HFFc6 (cell line): ENCODE results near the gene LSM14A. TPM values are rescaled to one million over a fixed set of nuclear protein-coding genes. Genes with fewer than 3 reads are reported as not detected.

Experiments used
- DNase-seq: peaks from one replicate; pipeline ENCODE4 v3.0.0-alpha.2; 2018
- H3K27ac Mint-ChIP-seq: 2 replicates; pipeline ENCODE4 v1.8.0; 2020; ENCODE audit warnings: mild to moderate bottlenecking, mixed read lengths
- H3K27me3 Mint-ChIP-seq: 2 replicates; pipeline ENCODE4 v1.8.0; 2021; ENCODE audit warnings: mild to moderate bottlenecking, moderate library complexity, mixed read lengths; ENCODE audit not compliant: insufficient read depth
- H3K36me3 Mint-ChIP-seq: 2 replicates; pipeline ENCODE4 v1.8.0; 2021; ENCODE audit warnings: low read depth, mixed read lengths
- H3K4me1 Mint-ChIP-seq: 2 replicates; pipeline ENCODE4 v1.8.0; 2020; ENCODE audit warnings: low read depth, mixed read lengths
- H3K4me3 Mint-ChIP-seq: 2 replicates; pipeline ENCODE4 v1.8.0; 2020; ENCODE audit warnings: mild to moderate bottlenecking, moderate library complexity, mixed read lengths
- H3K9me3 Mint-ChIP-seq: 2 replicates; pipeline ENCODE4 v1.8.0; 2020; ENCODE audit warnings: mild to moderate bottlenecking, mixed read lengths
- long read RNA-seq: library from polyadenylated mRNA; unstranded; transcript quantifications from one replicate; pipeline ENCODE4 v2.0.0, GENCODE V29; 2019
- total RNA-seq, 6 experiments: library from RNA; stranded (reverse); fragmentation: NEBNext Ultra II Directional; extraction: Animal tissue kit (Norgen Biotek cat#: 25700); gene quantifications; 2 replicates in 1 of 6; 3 replicates in 5 of 6; pipeline ENCODE4 v1.2.3, GENCODE V29; 2021
- TF ChIP-seq, protein P1 (sequence below): fragments of 200-600 bp; sonication (generic); IDR thresholded peaks from 2 replicates; pipeline ENCODE4 v1.5.0; 2021; ENCODE audit warnings: antibody characterized with exemption, mild to moderate bottlenecking

LSM14A gene
- 10 to 100 TPM; 66.5 to 92.9 (median 87.0) TPM for total RNA-seq
- long read RNA-seq, transcript LSM14A-203 (10 exons, 3,596 nt), result major isoform, 29 of 92 reads
- long read RNA-seq, transcript LSM14A-201 (11 exons, 3,424 nt), result minor isoform, 11 of 92 reads
- long read RNA-seq, partial matches to known transcripts, result 26 of 92 reads
- long read RNA-seq, other reads (novel, unspliced or antisense), result 26 of 92 reads

DNA sequence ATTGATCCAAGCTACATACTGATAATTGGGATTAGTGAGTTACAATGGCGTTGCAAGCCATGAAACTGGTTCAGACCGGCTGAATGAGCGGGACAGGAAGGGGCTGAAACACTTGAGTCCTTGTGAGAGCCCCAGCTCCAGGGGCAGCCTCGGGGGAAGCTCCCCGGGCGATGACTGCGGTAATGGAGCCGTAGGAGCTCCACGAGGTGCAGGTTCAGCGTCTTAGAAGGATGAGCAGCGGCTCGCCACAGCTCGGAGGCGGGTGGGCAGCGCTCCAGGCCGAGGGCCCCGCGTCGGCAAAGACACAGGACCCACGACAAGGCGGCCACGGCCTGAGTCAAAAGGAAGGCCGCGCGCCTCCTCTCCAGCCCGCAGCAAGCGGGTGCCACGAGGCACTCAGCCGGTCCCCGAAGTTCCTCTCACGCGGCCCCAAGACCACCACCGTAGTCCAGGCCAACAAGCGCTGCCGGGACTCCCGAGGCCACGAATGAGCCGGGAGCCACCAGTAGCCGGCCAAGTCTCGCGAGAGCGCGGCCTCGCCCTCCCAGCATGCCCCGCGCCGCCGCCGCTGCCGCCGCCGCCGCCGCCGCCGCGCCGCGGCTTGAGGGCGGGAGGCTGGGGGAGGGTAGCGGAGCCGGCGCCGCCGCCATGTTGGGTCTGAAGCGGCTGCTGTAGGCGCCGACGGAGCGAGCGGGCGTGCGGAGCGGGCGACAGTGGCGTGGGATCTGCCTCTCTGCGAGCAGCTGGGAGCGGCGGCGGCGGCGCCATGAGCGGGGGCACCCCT, at the start of gene LSM14A:
TSS of gene LSM14A (plus strand) at position 628 of the 784 bp plus-strand sequence. CDS start at position 767, 139 bp downstream.
- Mint-ChIP-seq H3K4me3 (peak within 1 kb of the TSS; percentile 95), H3K27ac (peak within 1 kb of the TSS; percentile 98), H3K9me3 (no peaks in the 10 kb centered on the region), H3K4me1 (peaks cover 42% of the 10 kb centered on the region), H3K36me3 (peaks cover 23% of the 10 kb centered on the region), H3K27me3 (no peaks in the 10 kb centered on the region; the same call in 1 of the 2 replicates)
- DNase-seq, result peak; percentile 88
- TF ChIP-seq, protein P1, sequence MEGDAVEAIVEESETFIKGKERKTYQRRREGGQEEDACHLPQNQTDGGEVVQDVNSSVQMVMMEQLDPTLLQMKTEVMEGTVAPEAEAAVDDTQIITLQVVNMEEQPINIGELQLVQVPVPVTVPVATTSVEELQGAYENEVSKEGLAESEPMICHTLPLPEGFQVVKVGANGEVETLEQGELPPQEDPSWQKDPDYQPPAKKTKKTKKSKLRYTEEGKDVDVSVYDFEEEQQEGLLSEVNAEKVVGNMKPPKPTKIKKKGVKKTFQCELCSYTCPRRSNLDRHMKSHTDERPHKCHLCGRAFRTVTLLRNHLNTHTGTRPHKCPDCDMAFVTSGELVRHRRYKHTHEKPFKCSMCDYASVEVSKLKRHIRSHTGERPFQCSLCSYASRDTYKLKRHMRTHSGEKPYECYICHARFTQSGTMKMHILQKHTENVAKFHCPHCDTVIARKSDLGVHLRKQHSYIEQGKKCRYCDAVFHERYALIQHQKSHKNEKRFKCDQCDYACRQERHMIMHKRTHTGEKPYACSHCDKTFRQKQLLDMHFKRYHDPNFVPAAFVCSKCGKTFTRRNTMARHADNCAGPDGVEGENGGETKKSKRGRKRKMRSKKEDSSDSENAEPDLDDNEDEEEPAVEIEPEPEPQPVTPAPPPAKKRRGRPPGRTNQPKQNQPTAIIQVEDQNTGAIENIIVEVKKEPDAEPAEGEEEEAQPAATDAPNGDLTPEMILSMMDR, result no peak

DNA sequence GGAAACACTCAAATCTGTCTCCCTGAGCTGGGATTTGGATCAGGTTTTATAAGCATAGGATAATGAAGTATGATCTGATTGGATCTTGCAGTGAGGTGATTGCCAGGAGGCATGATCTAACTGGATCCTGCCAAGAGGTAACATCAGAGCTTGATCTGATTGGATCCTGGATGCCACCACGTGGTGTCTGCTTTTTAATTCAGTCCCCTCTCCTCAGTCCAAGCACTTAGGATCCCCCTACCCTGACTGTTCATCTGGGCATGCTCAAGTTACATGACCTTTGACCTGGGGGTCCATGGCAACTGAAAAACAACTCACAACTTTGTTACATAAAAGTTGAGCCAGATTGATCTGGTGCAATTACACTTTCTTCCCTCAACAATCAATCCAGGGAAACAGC, 47.5 kb upstream of the LSM14A start:
- peaks cover 11% of the 10 kb centered on the region for H3K4me1 Mint-ChIP-seq
- no peaks in the 10 kb centered on the region for H3K36me3 Mint-ChIP-seq
- no peak for DNase-seq
- H3K9me3 Mint-ChIP-seq, result no peaks in the 10 kb centered on the region
- no peak overlapping the region for H3K4me3 Mint-ChIP-seq
- H3K27ac Mint-ChIP-seq, result no peak overlapping the region
- TF ChIP-seq, protein P1, result no peak
- peaks cover 22% of the 10 kb centered on the region for H3K27me3 Mint-ChIP-seq

DNA sequence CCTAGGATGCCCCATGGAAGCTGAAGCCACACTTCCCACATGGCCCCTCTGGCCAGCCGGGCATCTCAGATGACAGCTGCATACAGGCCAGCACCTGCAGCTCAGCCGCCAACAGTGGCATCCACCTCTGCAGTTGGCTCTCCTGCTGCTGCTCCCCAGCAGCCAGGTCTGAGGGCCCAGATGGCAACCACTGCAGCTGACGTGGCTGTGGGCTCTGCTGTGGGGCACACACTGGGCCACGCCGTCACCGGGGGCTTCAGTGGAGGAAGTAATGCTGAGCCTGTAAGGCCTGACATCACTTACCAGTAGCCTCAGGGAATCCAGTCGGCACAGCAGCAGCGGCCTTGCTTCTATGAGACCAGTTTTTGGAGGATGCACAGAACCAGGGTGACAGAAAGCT, 45.3 kb upstream of the LSM14A start:
- no peaks in the 10 kb centered on the region for H3K9me3 Mint-ChIP-seq
- no peak overlapping the region for H3K27ac Mint-ChIP-seq
- no peaks in the 10 kb centered on the region for H3K36me3 Mint-ChIP-seq
- H3K4me3 Mint-ChIP-seq, result no peak overlapping the region
- H3K4me1 Mint-ChIP-seq, result peaks cover 11% of the 10 kb centered on the region
- TF ChIP-seq, protein P1, result no peak
- no peak for DNase-seq
- peaks cover 23% of the 10 kb centered on the region for H3K27me3 Mint-ChIP-seq

DNA sequence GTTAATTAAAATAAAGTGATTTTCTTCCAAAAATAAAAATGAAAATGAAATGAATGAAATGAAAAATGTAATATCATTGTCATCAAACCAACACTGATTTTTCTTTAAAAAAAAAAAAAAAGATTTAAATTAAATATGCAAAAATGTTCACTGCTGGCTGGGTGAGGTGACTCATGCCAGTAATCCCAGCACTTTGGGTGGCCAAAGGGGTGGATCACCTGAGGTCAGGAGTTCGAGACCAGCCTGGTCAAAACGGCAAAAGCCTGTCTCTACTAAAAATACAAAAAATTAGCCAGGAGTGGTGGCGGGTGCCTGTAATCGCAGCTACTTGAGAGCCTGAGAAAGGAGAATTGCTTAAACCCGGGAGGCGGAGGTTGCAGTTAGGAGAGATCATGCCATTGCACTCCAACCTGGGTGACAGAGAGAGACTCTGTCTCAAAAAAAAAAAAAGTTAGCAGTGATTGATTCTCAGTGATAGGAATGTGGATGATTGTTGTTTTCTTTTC, 44.6 kb upstream of the LSM14A start:
- DNase-seq, result no peak
- Mint-ChIP-seq H3K4me1 (peaks cover 11% of the 10 kb centered on the region), H3K27me3 (peaks cover 21% of the 10 kb centered on the region), H3K27ac (no peak overlapping the region), H3K4me3 (no peak overlapping the region), H3K36me3 (no peaks in the 10 kb centered on the region), H3K9me3 (no peaks in the 10 kb centered on the region)
- TF ChIP-seq, protein P1, result no peak

DNA sequence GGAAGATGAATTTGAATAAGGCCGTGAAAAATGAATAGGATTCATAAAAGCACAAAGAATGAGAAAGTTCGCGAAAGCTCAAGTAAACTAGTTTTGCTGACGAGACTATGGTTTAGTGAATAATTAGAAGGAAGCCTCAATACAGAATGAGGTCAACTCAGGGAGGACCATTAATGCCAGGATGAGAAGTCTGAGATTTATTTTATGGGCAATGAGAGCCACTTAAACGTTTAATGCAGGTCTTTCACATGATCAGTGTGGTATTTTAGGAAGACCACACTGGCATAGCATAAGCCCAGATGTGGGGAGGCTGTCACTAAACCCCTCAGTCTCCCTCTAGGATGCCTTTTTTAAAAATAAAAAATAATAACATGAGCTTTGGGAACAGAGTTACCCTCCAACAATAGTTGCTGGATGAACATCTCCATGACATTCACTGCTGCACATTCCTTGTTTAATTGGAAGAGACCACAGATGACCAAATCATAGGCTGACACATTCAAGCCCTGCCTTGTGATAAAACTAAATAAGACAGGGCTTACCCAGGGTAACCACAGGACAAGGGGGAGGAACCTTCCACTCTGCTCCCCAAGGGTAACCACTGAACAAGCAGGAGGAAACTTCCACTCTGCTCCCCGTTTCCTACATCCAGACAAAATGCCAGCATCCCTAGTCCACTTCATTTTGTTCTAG, 43.6 kb upstream of the LSM14A start:
- peaks cover 14% of the 10 kb centered on the region for H3K27me3 Mint-ChIP-seq
- DNase-seq, result peak; percentile 62
- H3K4me3 Mint-ChIP-seq, result no peak overlapping the region
- no peaks in the 10 kb centered on the region for H3K36me3 Mint-ChIP-seq
- H3K4me1 Mint-ChIP-seq, result peaks cover 11% of the 10 kb centered on the region
- TF ChIP-seq, protein P1, result no peak
- H3K27ac Mint-ChIP-seq, result no peak overlapping the region; the same call in 1 of the 2 replicates
- H3K9me3 Mint-ChIP-seq, result no peaks in the 10 kb centered on the region
